Breast epithelium (tissue), 3 donors: ENCODE data around the gene VEZF1.

ENCODE experiments used
- POLR2A ChIP-seq: fragments of 450-650 bp; IDR thresholded peaks from one replicate; pipeline ENCODE4 v1.6.1; 2016; ENCODE audit warnings: antibody characterized with exemption, mild to moderate bottlenecking, moderate library complexity
- POLR2AphosphoS5 ChIP-seq, 3 donors: sonication (generic); formaldehyde crosslinking; IDR thresholded peaks; one replicate each; pipeline ENCODE4 v1.6.1; 2017; ENCODE audit warnings: antibody characterized with exemption in 3 of 3
- TF ChIP-seq, protein P1 (sequence below), 3 donors: fragments of 450-650 bp; IDR thresholded peaks; one replicate each; pipeline ENCODE4 v1.5.1; 2016 to 2017; ENCODE audit warnings: antibody characterized with exemption in 3 of 3, mild to moderate bottlenecking in 3 of 3, moderate library complexity in 3 of 3

DNA sequence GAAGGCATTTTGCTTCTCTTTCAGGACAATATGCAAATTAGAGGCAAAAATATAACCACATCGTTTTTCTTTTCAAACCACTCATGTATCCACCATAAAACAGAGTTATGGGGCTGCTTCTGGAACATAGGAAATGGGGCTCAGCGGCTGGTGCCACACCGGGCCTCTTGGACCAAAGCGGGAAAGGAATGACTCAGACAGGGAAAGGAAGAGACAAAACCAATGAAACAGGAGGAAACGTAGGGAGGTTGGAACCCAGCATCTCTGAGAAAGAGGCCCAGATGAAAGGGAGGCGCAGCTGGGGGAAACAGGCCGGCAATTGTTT, 61.4 kb downstream of the VEZF1 start:
- TF ChIP-seq, protein P1, sequence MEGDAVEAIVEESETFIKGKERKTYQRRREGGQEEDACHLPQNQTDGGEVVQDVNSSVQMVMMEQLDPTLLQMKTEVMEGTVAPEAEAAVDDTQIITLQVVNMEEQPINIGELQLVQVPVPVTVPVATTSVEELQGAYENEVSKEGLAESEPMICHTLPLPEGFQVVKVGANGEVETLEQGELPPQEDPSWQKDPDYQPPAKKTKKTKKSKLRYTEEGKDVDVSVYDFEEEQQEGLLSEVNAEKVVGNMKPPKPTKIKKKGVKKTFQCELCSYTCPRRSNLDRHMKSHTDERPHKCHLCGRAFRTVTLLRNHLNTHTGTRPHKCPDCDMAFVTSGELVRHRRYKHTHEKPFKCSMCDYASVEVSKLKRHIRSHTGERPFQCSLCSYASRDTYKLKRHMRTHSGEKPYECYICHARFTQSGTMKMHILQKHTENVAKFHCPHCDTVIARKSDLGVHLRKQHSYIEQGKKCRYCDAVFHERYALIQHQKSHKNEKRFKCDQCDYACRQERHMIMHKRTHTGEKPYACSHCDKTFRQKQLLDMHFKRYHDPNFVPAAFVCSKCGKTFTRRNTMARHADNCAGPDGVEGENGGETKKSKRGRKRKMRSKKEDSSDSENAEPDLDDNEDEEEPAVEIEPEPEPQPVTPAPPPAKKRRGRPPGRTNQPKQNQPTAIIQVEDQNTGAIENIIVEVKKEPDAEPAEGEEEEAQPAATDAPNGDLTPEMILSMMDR (IDR thresholded peaks at IDR 0.05), result no peak
- TF ChIP-seq POLR2AphosphoS5 (IDR thresholded peaks at IDR 0.05), result no peak
- TF ChIP-seq POLR2A, result no peak
